H1 (cell line): ENCODE data around the gene CEACAM21. TPM values are rescaled to one million over a fixed set of nuclear protein-coding genes. Genes with fewer than 3 reads are reported as not detected.

ENCODE experiments used
- CTCF ChIA-PET: fragments of 300-600 bp; sonication (Branson Sonifier 250); formaldehyde crosslinking; loops from one replicate; lab custom pipeline; 2021; ENCODE audit not compliant: partially characterized antibody; lab: Charles Lee
- POLR2A ChIA-PET: fragments of 300-600 bp; sonication (Branson Sonifier 250); formaldehyde crosslinking; loops from one replicate; lab custom pipeline; 2021; ENCODE audit warnings: inconsistent platforms; ENCODE audit not compliant: partially characterized antibody; lab: Charles Lee
- DNase-seq, 2 experiments: peaks; one replicate each; pipeline versions ENCODE4 v3.0.0 to v3.0.0-alpha.2; 2010 to 2022; ENCODE audit warnings: low spot score in 2 of 2, low read depth in 1 of 2, mixed read lengths in 1 of 2
- FAIRE-seq: peaks from 2 replicates; lab custom pipeline; 2011; peaks lifted over from hg19 to GRCh38; lab: Jason Lieb, UNC
- H2AFZ ChIP-seq: 2 replicates; pipeline ENCODE4 v1.8.1; 2012; ENCODE audit warnings: low read length, inconsistent platforms
- H2AK5ac ChIP-seq: 2 replicates; pipeline ENCODE4 v1.6.1; 2013; ENCODE audit warnings: low read depth, low read length
- H2BK120ac ChIP-seq: replicated peaks from 2 replicates; pipeline ENCODE3; 2013; ENCODE audit warnings: low read depth, low read length, inconsistent platforms
- H2BK12ac ChIP-seq: 2 replicates; pipeline ENCODE4 v1.6.1; 2013; ENCODE audit warnings: low read depth, low read length
- H2BK15ac ChIP-seq: 2 replicates; pipeline ENCODE4 v1.6.1; 2013; ENCODE audit warnings: low read length
- H2BK20ac ChIP-seq: 2 replicates; pipeline ENCODE4 v1.6.1; 2013; ENCODE audit warnings: low read length
- H2BK5ac ChIP-seq: 2 replicates; pipeline ENCODE4 v1.6.1; 2013; ENCODE audit warnings: low read depth, low read length
- H3K14ac ChIP-seq: 2 replicates; pipeline ENCODE4 v1.6.1; 2013; ENCODE audit warnings: inconsistent platforms; ENCODE audit not compliant: insufficient read length
- H3K18ac ChIP-seq: 2 replicates; pipeline ENCODE4 v1.6.1; 2013; ENCODE audit warnings: low read length; ENCODE audit errors: extremely low read depth
- H3K23ac ChIP-seq: 2 replicates; pipeline ENCODE4 v1.6.1; 2013; ENCODE audit warnings: inconsistent platforms; ENCODE audit not compliant: insufficient read length
- H3K23me2 ChIP-seq: 2 replicates; pipeline ENCODE4 v1.6.1; 2013; ENCODE audit warnings: low read depth, low read length
- H3K27ac ChIP-seq: 2 replicates; pipeline ENCODE4 v1.6.1; 2011; ENCODE audit warnings: low read depth, low read length, inconsistent platforms
- H3K27me3 ChIP-seq, 4 experiments: replicated peaks in 1 of 4; 1 replicate in 1 of 4; 2 replicates in 3 of 4; pipeline versions ENCODE4 v1.6.1 to v1.8.1; 2011 to 2013; ENCODE audit warnings: low read length in 3 of 4, mild to moderate bottlenecking in 3 of 4, inconsistent platforms in 2 of 4, mixed read lengths in 2 of 4, moderate library complexity in 1 of 4; ENCODE audit not compliant: control insufficient read depth in 3 of 4, insufficient read depth in 3 of 4; ENCODE audit errors: extremely low read depth in 1 of 4
- H3K36me3 ChIP-seq, 4 experiments: 2 replicates each; pipeline versions ENCODE4 v1.6.1 to v1.8.1; 2011 to 2013; ENCODE audit warnings: mild to moderate bottlenecking in 4 of 4, low read length in 3 of 4, moderate library complexity in 2 of 4, control low read depth in 1 of 4, inconsistent platforms in 1 of 4; ENCODE audit not compliant: insufficient read depth in 4 of 4, control insufficient read depth in 2 of 4
- H3K4ac ChIP-seq: replicated peaks from 2 replicates; pipeline ENCODE3; 2013; ENCODE audit warnings: low read length, low read depth, mixed read lengths, inconsistent platforms; ENCODE audit not compliant: insufficient read length
- H3K4me1 ChIP-seq, 4 experiments: replicated peaks in 1 of 4; 1 replicate in 1 of 4; 2 replicates in 3 of 4; pipeline versions ENCODE4 v1.6.1 to v1.8.1; 2011 to 2013; ENCODE audit warnings: low read length in 3 of 4, inconsistent platforms in 2 of 4, mixed read lengths in 1 of 4; ENCODE audit not compliant: insufficient read depth in 4 of 4, control insufficient read depth in 3 of 4
- H3K4me2 ChIP-seq, 2 experiments: 2 replicates each; pipeline versions ENCODE4 v1.6.1 to v1.8.1; 2011 to 2013; ENCODE audit warnings: low read depth in 2 of 2, low read length in 2 of 2, control low read depth in 1 of 2, inconsistent platforms in 1 of 2, mild to moderate bottlenecking in 1 of 2; ENCODE audit not compliant: insufficient read depth in 1 of 2
- H3K4me3 ChIP-seq, 4 experiments: fragments of 200-600, 300-600 bp in 1 of 4; sonication (generic), shearing (Covaris generic), sonication (Bioruptor Twin) in 1 of 4; 2 replicates each; pipeline versions ENCODE4 v1.5.1 to v1.8.1; 2011 to 2016; ENCODE audit warnings: low read length in 4 of 4, low read depth in 3 of 4, control low read depth in 2 of 4, inconsistent platforms in 2 of 4, mild to moderate bottlenecking in 2 of 4, mixed read lengths in 1 of 4, moderate library complexity in 1 of 4; ENCODE audit not compliant: insufficient read depth in 2 of 4; ENCODE audit errors: extremely low read depth in 1 of 4
- H3K56ac ChIP-seq: replicated peaks from 2 replicates; pipeline ENCODE3; 2013; ENCODE audit warnings: low read depth, mild to moderate bottlenecking, mixed read lengths, low read length, inconsistent platforms; ENCODE audit not compliant: insufficient read length
- H3K79me1 ChIP-seq: 2 replicates; pipeline ENCODE4 v1.6.1; 2013; ENCODE audit warnings: low read depth, low read length, control low read depth
- H3K79me2 ChIP-seq, 2 experiments: 2 replicates each; pipeline versions ENCODE4 v1.6.1 to v1.8.1; 2012 to 2013; ENCODE audit warnings: low read length in 2 of 2, mild to moderate bottlenecking in 2 of 2, inconsistent platforms in 1 of 2; ENCODE audit not compliant: insufficient read depth in 2 of 2, control insufficient read depth in 1 of 2
- H3K9ac ChIP-seq, 4 experiments: replicated peaks in 1 of 4; 1 replicate in 1 of 4; 2 replicates in 3 of 4; pipeline versions ENCODE4 v1.6.1 to v1.8.1; 2011 to 2013; ENCODE audit warnings: low read depth in 3 of 4, low read length in 3 of 4, control low read depth in 2 of 4, mild to moderate bottlenecking in 2 of 4, moderate library complexity in 2 of 4, inconsistent platforms in 1 of 4; ENCODE audit errors: extremely low read depth in 1 of 4
- H3K9me3 ChIP-seq, 2 experiments: 2 replicates each; pipeline versions ENCODE4 v1.6.1 to v1.8.1; 2012 to 2013; ENCODE audit warnings: mild to moderate bottlenecking in 2 of 2, moderate library complexity in 2 of 2, control low read depth in 1 of 2, inconsistent platforms in 1 of 2, low read depth in 1 of 2, low read length in 1 of 2, mixed read lengths in 1 of 2; ENCODE audit not compliant: insufficient read depth in 2 of 2
- H4K20me1 ChIP-seq, 2 experiments: replicated peaks in 1 of 2; 2 replicates each; pipeline versions ENCODE3 to v1.8.1; 2011 to 2013; ENCODE audit warnings: inconsistent platforms in 2 of 2, low read length in 2 of 2, mild to moderate bottlenecking in 1 of 2; ENCODE audit not compliant: insufficient read depth in 2 of 2, control insufficient read depth in 1 of 2
- H4K5ac ChIP-seq: 2 replicates; pipeline ENCODE4 v1.6.1; 2013; ENCODE audit warnings: low read length, low read depth, mixed read lengths, inconsistent platforms; ENCODE audit not compliant: insufficient read length
- H4K8ac ChIP-seq: 2 replicates; pipeline ENCODE4 v1.8.0; 2013; ENCODE audit warnings: mild to moderate bottlenecking, moderate library complexity, low read length, inconsistent platforms; ENCODE audit not compliant: insufficient read depth; ENCODE audit errors: extremely low read depth
- H4K91ac ChIP-seq: replicated peaks from 2 replicates; pipeline ENCODE3; 2013; ENCODE audit warnings: low read length, mixed read lengths, inconsistent platforms; ENCODE audit not compliant: insufficient read length
- EZH2 ChIP-seq: fragments of 200-600 bp; sonication (generic); IDR thresholded peaks from 2 replicates; pipeline ENCODE4 v1.7.1; 2012; ENCODE audit warnings: low read depth, mild to moderate bottlenecking, moderate library complexity, low read length, inconsistent platforms; ENCODE audit not compliant: severe bottlenecking
- KDM4A ChIP-seq: IDR thresholded peaks from one replicate; pipeline ENCODE4 v1.7.1; 2012; ENCODE audit warnings: low read depth, mild to moderate bottlenecking, moderate library complexity, low read length, inconsistent platforms; ENCODE audit not compliant: severe bottlenecking
- SUZ12 ChIP-seq: fragments of 200-600 bp; sonication (generic); IDR thresholded peaks from 2 replicates; pipeline ENCODE4 v1.6.1; 2012; ENCODE audit warnings: mild to moderate bottlenecking, inconsistent platforms, low read length, moderate library complexity, mixed read lengths
- TCF12 ChIP-seq: IDR thresholded peaks from 2 replicates; pipeline ENCODE4 v1.6.1; 2011; ENCODE audit warnings: low read depth, mild to moderate bottlenecking, low read length
- WGBS, 2 experiments: shearing (Covaris generic) in 1 of 2; methylation state at CpG; one replicate each; pipeline versions ENCODE4 v1.1.6 to v1.1.7; 2013 to 2015; ENCODE audit warnings: low lambda C conversion rate in 2 of 2, mixed read lengths in 2 of 2, inconsistent platforms in 1 of 2, low coverage in 1 of 2, missing lambda C conversion rate in 1 of 2; ENCODE audit not compliant: insufficient replicate concordance in 2 of 2, insufficient coverage in 1 of 2, insufficient read length in 1 of 2; ENCODE audit errors: extremely low coverage in 1 of 2, missing lambda C conversion rate in 1 of 2; 5-methylcytosine and 5-hydroxymethylcytosine counted together
- polyA plus RNA-seq, 7 experiments: library from polyadenylated mRNA; depleted of rRNA in 3 of 7; stranded (reverse) in 5 of 7; unstranded in 2 of 7; fragments of >200 nt in 5 of 7; fragments of 200-250 nt in 2 of 7; gene quantifications; 1 replicate in 5 of 7; 2 replicates in 1 of 7; 4 replicates in 1 of 7; pipeline versions ENCODE4 v1.2.1 to v1.2.3, GENCODE V29; 2011 to 2013; ENCODE audit warnings: missing spikeins in 2 of 7, mixed read lengths in 2 of 7
- total RNA-seq: library from RNA; stranded (reverse); fragmentation: NEBNext Ultra II Directional; extraction: Animal tissue kit (Norgen Biotek cat#: 25700); gene quantifications from 2 replicates; pipeline ENCODE4 v1.2.1, GENCODE V29; 2021

CEACAM21 gene
- total and polyA plus RNA-seq, 2 of the 8 experiments (the other 6 are each of a cell fraction or from before 2014, with no cell fraction given) = not detected

GRCh38 chr19:41564515-41565378 lies 11.2 kb upstream of the CEACAM21 start:
- TF ChIP-seq SUZ12 = peak; percentile 45
- TF ChIP-seq TCF12 = no peak
- peak; percentile 42 for TF ChIP-seq KDM4A
- TF ChIP-seq EZH2 = peak; percentile 60
- no peak overlapping the region for H4K91ac ChIP-seq
- no peak overlapping the region for H3K27ac ChIP-seq
- WGBS, 2 experiments = 48% methylated on average over 31 of the region's 59 CpGs; no CpG with 5 or more reads in 1 of the 2 experiments
- no peak overlapping the region for H2BK20ac ChIP-seq
- H3K79me1 ChIP-seq = no peaks in the 10 kb centered on the region
- H3K56ac ChIP-seq = no peak overlapping the region
- H3K14ac ChIP-seq = no peak overlapping the region
- no peak overlapping the region for H4K8ac ChIP-seq
- CTCF ChIA-PET = interaction anchor here (1.2 to 18.5 kb wide), 9 partner anchors 16 to 146 kb away, joined by 3 to 364 read pairs (median 8); partner anchors contain the start of genes DMAC2 and ERICH4
- H3K23ac ChIP-seq = no peak overlapping the region
- no peak overlapping the region for H2BK15ac ChIP-seq
- POLR2A ChIA-PET = interaction anchor here (1.0 to 1.9 kb wide), 3 partner anchors 116 to 125 kb away, joined by 4 to 10 read pairs (median 4); partner anchors contain the start of gene DMAC2
- peak overlapping the region in 3 of 4 experiments; percentile 4 to 50 (median 25); a peak in 3 of 8 replicates for H3K4me3 ChIP-seq
- H3K9ac ChIP-seq = no peak overlapping the region
- FAIRE-seq (no peak), DNase-seq (peak in 1 of 2 experiments; percentile 56)
- no peaks in the 10 kb centered on the region for H3K36me3 ChIP-seq
- H2AK5ac ChIP-seq = no peak overlapping the region
- H3K4me1 ChIP-seq = peaks cover 0 to 9% (median 3%) of the 10 kb centered on the region in 4 experiments; a peak in 3 of 7 replicates
- H3K23me2 ChIP-seq = peaks cover 6% of the 10 kb centered on the region
- H3K4ac ChIP-seq = no peak overlapping the region
- no peak overlapping the region for H2AFZ ChIP-seq
- peak overlapping the region; percentile 68 to 83 for H3K4me2 ChIP-seq
- H3K18ac ChIP-seq = no peak overlapping the region
- no peak overlapping the region for H2BK120ac ChIP-seq
- H4K5ac ChIP-seq = no peak overlapping the region
- peaks cover 8 to 34% (median 25%) of the 10 kb centered on the region in 4 experiments for H3K27me3 ChIP-seq
- no peaks in the 10 kb centered on the region for H3K79me2 ChIP-seq
- H4K20me1 ChIP-seq = peaks cover 0 to 3% of the 10 kb centered on the region in 2 experiments
- no peak overlapping the region for H2BK5ac ChIP-seq
- H3K9me3 ChIP-seq = peaks cover 0 to 3% of the 10 kb centered on the region in 2 experiments; a peak in 1 of 4 replicates
- no peak overlapping the region for H2BK12ac ChIP-seq
